Suprapubic skin (tissue), 4 donors: Measurements from ENCODE around the gene SULT1A1. TPM values are rescaled to one million over a fixed set of nuclear protein-coding genes. Genes with fewer than 3 reads are reported as not detected.
"Not testable (repeated sequence)": the region's sequence is repeated elsewhere in the genome, so short reads cannot be mapped to it uniquely, and the experiment has no call there.

Experiments used
- DNase-seq, 2 donors: peaks; one replicate each; pipeline ENCODE4 v3.0.0-alpha.2; 2019; ENCODE audit warnings: low spot score in 2 of 2
- H3K27ac ChIP-seq: fragments of 200-600 bp; sonication (generic); one replicate; pipeline ENCODE4 v1.5.1; 2019
- H3K27me3 ChIP-seq: fragments of 200-600 bp; sonication (generic); one replicate; pipeline ENCODE4 v1.5.1; 2019
- H3K36me3 ChIP-seq: fragments of 200-600 bp; sonication (generic); one replicate; pipeline ENCODE4 v1.5.1; 2019
- H3K4me1 ChIP-seq: fragments of 200-600 bp; sonication (generic); one replicate; pipeline ENCODE4 v1.5.1; 2019
- H3K4me3 ChIP-seq: fragments of 200-600 bp; sonication (generic); one replicate; pipeline ENCODE4 v1.5.1; 2019; ENCODE audit warnings: mild to moderate bottlenecking
- H3K9me3 ChIP-seq: fragments of 200-600 bp; sonication (generic); one replicate; pipeline ENCODE4 v1.5.1; 2019
- CTCF ChIP-seq, 2 donors: fragments of 200-600 bp in 1 of 2; fragments of 450-650 bp in 1 of 2; sonication (generic) in 1 of 2; IDR thresholded peaks; one replicate each; pipeline ENCODE4 v1.5.1; 2016 to 2019; ENCODE audit warnings: antibody characterized with exemption in 2 of 2, mild to moderate bottlenecking in 1 of 2, moderate library complexity in 1 of 2
- EP300 ChIP-seq: sonication (generic); formaldehyde crosslinking; IDR thresholded peaks from one replicate; pipeline ENCODE4 v1.6.1; 2017; ENCODE audit warnings: antibody characterized with exemption
- POLR2A ChIP-seq, 2 donors: fragments of 450-650 bp; IDR thresholded peaks; one replicate each; pipeline ENCODE4 v1.6.1; 2017; ENCODE audit warnings: antibody characterized with exemption in 2 of 2, mild to moderate bottlenecking in 2 of 2, moderate library complexity in 2 of 2
- POLR2AphosphoS5 ChIP-seq, 3 donors: sonication (generic); formaldehyde crosslinking; IDR thresholded peaks; one replicate each; pipeline ENCODE4 v1.6.1; 2017; ENCODE audit warnings: antibody characterized with exemption in 3 of 3
- WGBS: methylation state at CpG from one replicate; pipeline ENCODE4 v1.1.5; 2018; 5-methylcytosine and 5-hydroxymethylcytosine counted together
- total RNA-seq, 4 donors: library from RNA; depleted of rRNA; stranded (reverse); fragments of >200 nt; gene quantifications; one replicate each; pipeline ENCODE4 v1.1.0, GENCODE V29; 2016

The SULT1A1 gene
- total RNA-seq, 4 donors from 2014 or later, result 1.1 to 9.4 (median 2.6) TPM

DNA sequence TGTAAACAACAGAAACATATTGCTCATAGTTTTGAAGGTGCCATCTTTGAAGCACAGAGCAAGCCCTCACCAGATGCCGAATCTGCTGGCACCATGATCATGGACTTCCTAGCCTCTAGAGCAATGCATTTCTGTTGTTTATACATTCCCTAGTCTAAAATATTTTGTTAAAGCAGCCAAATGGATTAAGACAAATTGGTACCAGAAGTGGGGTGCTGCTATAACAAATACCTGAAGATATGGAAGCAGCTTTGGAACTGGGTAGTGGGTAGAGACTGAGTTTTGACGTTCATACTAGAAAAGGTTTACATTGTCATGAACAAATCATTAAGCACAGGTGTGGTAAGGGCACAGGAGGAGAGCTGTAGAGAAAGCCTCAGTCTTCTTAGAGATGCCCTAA is 42.6 kb downstream of the SULT1A1 start:
- no peak for DNase-seq
- H3K9me3 ChIP-seq, result peaks cover 9% of the 10 kb centered on the region
- no peaks in the 10 kb centered on the region for H3K4me1 ChIP-seq
- no peaks in the 10 kb centered on the region for H3K36me3 ChIP-seq
- H3K27ac ChIP-seq, result no peak overlapping the region
- 96% methylated on average over 2 of the region's 2 CpGs for WGBS
- no peaks in the 10 kb centered on the region for H3K27me3 ChIP-seq
- H3K4me3 ChIP-seq, result no peak overlapping the region
- TF ChIP-seq EP300 (no peak), POLR2AphosphoS5 (IDR thresholded peaks at IDR 0.05) (no peak), CTCF (IDR thresholded peaks at IDR 0.05) (no peak), POLR2A (IDR thresholded peaks at IDR 0.05) (no peak)

GRCh38 chr16:28566233-28566925 is 43.5 kb downstream of the SULT1A1 start:
- 100% methylated on average over 3 of the region's 4 CpGs for WGBS
- H3K27me3 ChIP-seq, H3K27ac ChIP-seq, H3K4me3 ChIP-seq, DNase-seq, H3K9me3 ChIP-seq, H3K4me1 ChIP-seq, H3K36me3 ChIP-seq: not testable (repeated sequence)

DNA sequence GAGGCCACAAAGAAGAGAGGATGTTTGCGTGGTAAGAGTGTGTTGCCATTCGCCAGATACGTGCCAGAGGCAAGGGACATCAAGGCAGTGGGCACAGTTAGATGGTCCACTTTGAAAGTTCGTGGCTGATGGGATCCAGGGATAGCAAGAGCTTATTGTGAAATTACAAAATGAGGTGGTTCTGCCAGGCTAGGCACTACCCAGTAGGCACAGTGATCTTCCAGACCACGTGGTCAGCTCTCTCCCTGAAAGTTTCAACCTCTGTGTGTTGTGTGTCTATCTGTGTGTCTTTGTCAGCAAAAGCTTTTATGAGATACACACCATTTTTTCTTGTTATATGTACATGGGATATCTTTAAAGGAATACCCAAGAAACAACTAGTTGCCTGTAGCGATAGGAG is 46.6 kb downstream of the SULT1A1 start:
- Histone ChIP-seq H3K4me1 (no peaks in the 10 kb centered on the region), H3K27ac (no peak overlapping the region), H3K4me3 (no peak overlapping the region), H3K27me3 (no peaks in the 10 kb centered on the region), H3K36me3 (peaks cover 7% of the 10 kb centered on the region), H3K9me3 (peaks cover 9% of the 10 kb centered on the region)
- DNase-seq, result no peak
- WGBS, result 89% methylated on average over 6 of the region's 6 CpGs
- TF ChIP-seq POLR2A (IDR thresholded peaks at IDR 0.05) (no peak), POLR2AphosphoS5 (IDR thresholded peaks at IDR 0.05) (no peak), EP300 (no peak), CTCF (IDR thresholded peaks at IDR 0.05) (no peak)

- no peak overlapping the region for H3K27ac ChIP-seq
Observed at GRCh38 chr16:28562199-28562598, 47.6 kb downstream of the SULT1A1 start.

DNA sequence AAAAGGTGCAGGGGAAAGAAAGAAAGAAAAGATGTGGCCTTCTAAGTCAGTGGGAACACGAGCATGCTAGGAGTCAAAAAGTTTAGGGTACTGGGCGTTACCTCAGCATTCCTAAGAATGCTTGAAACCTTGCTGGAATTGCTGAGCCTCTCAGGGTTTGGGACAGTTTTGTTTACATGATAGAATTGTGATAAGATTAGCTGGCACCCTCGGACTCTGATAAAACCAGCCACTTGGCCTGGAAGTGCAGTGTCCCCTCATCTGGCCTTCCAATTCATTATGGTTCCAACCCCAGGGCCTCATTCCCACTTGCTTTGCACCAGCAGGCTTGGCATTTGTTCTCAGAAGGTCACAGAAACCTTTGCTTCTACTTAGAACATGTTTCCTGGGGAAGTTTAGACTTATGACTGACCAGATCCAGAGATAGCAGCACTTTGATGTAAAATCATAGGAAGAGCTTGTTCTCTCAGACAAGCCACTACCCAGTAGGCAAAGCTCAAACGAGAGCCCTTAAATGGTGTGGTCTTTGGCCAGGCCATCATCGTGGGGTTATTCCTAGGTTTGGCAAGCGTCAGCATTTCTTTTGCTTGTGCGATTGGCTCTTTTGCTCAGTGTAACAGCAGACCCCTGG is 48.2 kb downstream of the SULT1A1 start:
- H3K9me3 ChIP-seq, result no peaks in the 10 kb centered on the region
- no peak for DNase-seq
- WGBS, result 70% methylated on average over 7 of the region's 7 CpGs
- H3K27me3 ChIP-seq, result no peaks in the 10 kb centered on the region
- H3K4me3 ChIP-seq, result no peak overlapping the region
- H3K36me3 ChIP-seq, result peaks cover 10% of the 10 kb centered on the region
- no peak overlapping the region for H3K27ac ChIP-seq
- TF ChIP-seq POLR2A (IDR thresholded peaks at IDR 0.05), result no peak
- no peak for TF ChIP-seq CTCF (IDR thresholded peaks at IDR 0.05)
- no peak for TF ChIP-seq EP300
- H3K4me1 ChIP-seq, result no peaks in the 10 kb centered on the region

More at GRCh38 chr16:28562199-28562598, 47.6 kb downstream of the SULT1A1 start:
- Histone ChIP-seq H3K9me3 (peaks cover 3% of the 10 kb centered on the region), H3K36me3 (peaks cover 10% of the 10 kb centered on the region), H3K4me1 (no peaks in the 10 kb centered on the region), H3K27me3 (no peaks in the 10 kb centered on the region), H3K4me3 (no peak overlapping the region)
- TF ChIP-seq EP300 (no peak), POLR2AphosphoS5 (IDR thresholded peaks at IDR 0.05) (no peak), CTCF (IDR thresholded peaks at IDR 0.05) (no peak), POLR2A (IDR thresholded peaks at IDR 0.05) (no peak)
- no peak for DNase-seq
- WGBS, result 85% methylated on average over 4 of the region's 4 CpGs
